HG03064 (cell line): ENCODE measurements around the gene GPR65.
"Not testable (repeated sequence)": the region's sequence is repeated elsewhere in the genome, so short reads cannot be mapped to it uniquely, and the experiment has no call there.

ENCODE experiments used
- ATAC-seq: cut with Tn5 transposase; IDR thresholded peaks from one replicate; pipeline ENCODE4 v1.9.1; 2021; ENCODE audit warnings: low read depth; ENCODE audit not compliant: unreplicated experiment

GPR65 gene

GRCh38 chr14:88003425-88003824, 1.5 kb upstream of the GPR65 start:
- no peak for ATAC-seq

GRCh38 chr14:88004506-88005036, 364 bp upstream of the GPR65 start:
- no peak for ATAC-seq

GRCh38 chr14:88005978-88006851, 1.3 kb downstream of the GPR65 start:
- peak; percentile 85 for ATAC-seq

- ATAC-seq: no peak
Observed at GRCh38 chr14:88007608-88008007, 2.7 kb downstream of the GPR65 start.

- no peak for ATAC-seq
Observed at GRCh38 chr14:88008039-88008742, 3.3 kb downstream of the GPR65 start.

- ATAC-seq: no peak
Observed at GRCh38 chr14:88009486-88009885, 4.6 kb downstream of the GPR65 start.

GRCh38 chr14:88010331-88010730, 5.4 kb downstream of the GPR65 start:
- no peak for ATAC-seq

- ATAC-seq: no peak
Observed at GRCh38 chr14:88012495-88012894, 7.6 kb downstream of the GPR65 start.

GRCh38 chr14:88013750-88014349, 8.9 kb downstream of the GPR65 start:
- ATAC-seq: peak; percentile 89

- ATAC-seq: no peak
Observed at GRCh38 chr14:88016768-88017167, 11.8 kb downstream of the GPR65 start.

- ATAC-seq: no peak
Observed at GRCh38 chr14:88017535-88017934, 12.6 kb downstream of the GPR65 start.

GRCh38 chr14:88023658-88024187, 18.8 kb downstream of the GPR65 start:
- no peak for ATAC-seq

GRCh38 chr14:88024252-88025086, 19.5 kb downstream of the GPR65 start:
- not testable (repeated sequence) for ATAC-seq

GRCh38 chr14:88025313-88025712, 20.4 kb downstream of the GPR65 start:
- no peak for ATAC-seq

- no peak for ATAC-seq
Observed at GRCh38 chr14:88026890-88027289, 22.0 kb downstream of the GPR65 start.

- no peak for ATAC-seq
Observed at GRCh38 chr14:88029500-88029899, 24.6 kb downstream of the GPR65 start.

GRCh38 chr14:88030079-88030478, 25.1 kb downstream of the GPR65 start:
- no peak for ATAC-seq

GRCh38 chr14:88030892-88031291, 26.0 kb downstream of the GPR65 start:
- ATAC-seq: no peak

GRCh38 chr14:88032373-88032772, 27.4 kb downstream of the GPR65 start:
- ATAC-seq: no peak

GRCh38 chr14:88034076-88034475, 29.1 kb downstream of the GPR65 start:
- no peak for ATAC-seq
